ENCODE data around the gene IRF9.

Gene IRF9

DNA sequence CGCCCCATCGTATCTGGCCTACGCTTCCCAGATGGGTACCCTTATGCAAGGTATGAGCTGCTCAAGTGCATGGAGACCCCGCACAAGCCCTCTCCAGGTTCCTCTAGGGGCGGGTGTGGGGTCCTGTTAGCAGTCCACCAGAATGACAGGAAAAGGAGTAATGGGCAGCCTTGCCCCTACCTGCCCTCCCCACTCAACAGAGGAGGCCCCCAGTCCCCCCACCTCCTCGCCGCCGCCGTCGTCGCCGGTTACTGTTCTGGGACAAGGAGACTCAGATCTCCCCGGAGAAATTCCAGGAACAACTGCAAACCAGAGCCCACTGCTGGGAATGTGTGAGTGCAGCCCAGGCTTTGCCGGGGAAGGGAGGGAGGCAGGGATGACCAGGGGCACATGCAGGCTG is 16.8 kb downstream of the IRF9 start:
- no peak overlapping the region for H3K4me2 ChIP-seq (ENCODE audit: low read length)
- TF ChIP-seq, protein P1, sequence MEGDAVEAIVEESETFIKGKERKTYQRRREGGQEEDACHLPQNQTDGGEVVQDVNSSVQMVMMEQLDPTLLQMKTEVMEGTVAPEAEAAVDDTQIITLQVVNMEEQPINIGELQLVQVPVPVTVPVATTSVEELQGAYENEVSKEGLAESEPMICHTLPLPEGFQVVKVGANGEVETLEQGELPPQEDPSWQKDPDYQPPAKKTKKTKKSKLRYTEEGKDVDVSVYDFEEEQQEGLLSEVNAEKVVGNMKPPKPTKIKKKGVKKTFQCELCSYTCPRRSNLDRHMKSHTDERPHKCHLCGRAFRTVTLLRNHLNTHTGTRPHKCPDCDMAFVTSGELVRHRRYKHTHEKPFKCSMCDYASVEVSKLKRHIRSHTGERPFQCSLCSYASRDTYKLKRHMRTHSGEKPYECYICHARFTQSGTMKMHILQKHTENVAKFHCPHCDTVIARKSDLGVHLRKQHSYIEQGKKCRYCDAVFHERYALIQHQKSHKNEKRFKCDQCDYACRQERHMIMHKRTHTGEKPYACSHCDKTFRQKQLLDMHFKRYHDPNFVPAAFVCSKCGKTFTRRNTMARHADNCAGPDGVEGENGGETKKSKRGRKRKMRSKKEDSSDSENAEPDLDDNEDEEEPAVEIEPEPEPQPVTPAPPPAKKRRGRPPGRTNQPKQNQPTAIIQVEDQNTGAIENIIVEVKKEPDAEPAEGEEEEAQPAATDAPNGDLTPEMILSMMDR (IDR thresholded peaks at IDR 0.05), result no peak
- no peak overlapping the region for H3K4me3 ChIP-seq (ENCODE audit: low read depth, low read length)
- no peaks in the 10 kb centered on the region for H3K27me3 ChIP-seq (ENCODE audit: control insufficient read depth, insufficient read depth, low read length)
- H3K9me3 ChIP-seq (ENCODE audit: control insufficient read depth, low read length), result no peaks in the 10 kb centered on the region
- no peaks in the 10 kb centered on the region for H3K4me1 ChIP-seq
- H3K79me2 ChIP-seq, result no peaks in the 10 kb centered on the region
- H3K36me3 ChIP-seq (ENCODE audit: control insufficient read depth, insufficient read depth, low read length), result no peaks in the 10 kb centered on the region
- H3K9ac ChIP-seq, result no peak overlapping the region
- no peak overlapping the region for H2AFZ ChIP-seq
- H3K27ac ChIP-seq, result no peak overlapping the region

DNA sequence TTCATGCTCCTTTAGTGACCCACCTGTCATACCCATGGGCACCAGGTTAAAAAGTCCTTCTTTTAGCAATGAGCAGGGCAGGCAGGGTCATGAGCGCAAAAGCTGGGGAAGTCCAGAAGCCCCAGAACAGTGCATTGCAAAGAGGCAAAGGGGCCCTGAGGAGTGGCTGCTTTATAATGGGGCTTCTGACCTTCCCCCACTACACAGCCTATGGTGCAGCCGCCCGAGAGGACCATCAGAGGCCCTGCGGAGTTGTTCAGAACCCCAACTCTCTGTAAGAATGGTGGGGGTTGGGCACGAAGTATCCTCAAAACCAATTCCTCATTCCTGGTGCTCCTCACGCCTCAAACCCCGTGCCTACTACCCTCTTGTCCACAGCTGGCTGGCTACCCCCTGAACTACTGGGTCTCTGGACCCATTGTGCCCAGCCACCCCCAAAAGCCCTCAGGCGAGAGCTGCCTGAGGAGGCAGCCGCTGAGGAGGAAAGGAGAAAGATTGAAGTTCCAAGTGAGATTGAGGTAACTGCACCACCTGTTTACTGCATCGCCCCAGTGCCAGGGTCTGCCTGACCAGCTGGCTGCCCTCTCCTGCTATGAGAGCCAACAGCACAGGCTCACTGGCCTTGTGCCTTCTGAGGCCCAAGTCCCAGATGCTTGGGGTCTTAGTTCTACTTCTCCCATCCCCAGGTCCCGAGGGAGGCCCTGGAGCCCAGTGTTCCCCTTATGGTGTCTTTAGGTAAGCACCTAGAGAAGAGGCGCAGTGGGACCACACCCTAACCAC is 17.5 kb downstream of the IRF9 start:
- H3K9me3 ChIP-seq (ENCODE audit: control insufficient read depth, low read length), result no peaks in the 10 kb centered on the region
- no peak overlapping the region for H2AFZ ChIP-seq

DNA sequence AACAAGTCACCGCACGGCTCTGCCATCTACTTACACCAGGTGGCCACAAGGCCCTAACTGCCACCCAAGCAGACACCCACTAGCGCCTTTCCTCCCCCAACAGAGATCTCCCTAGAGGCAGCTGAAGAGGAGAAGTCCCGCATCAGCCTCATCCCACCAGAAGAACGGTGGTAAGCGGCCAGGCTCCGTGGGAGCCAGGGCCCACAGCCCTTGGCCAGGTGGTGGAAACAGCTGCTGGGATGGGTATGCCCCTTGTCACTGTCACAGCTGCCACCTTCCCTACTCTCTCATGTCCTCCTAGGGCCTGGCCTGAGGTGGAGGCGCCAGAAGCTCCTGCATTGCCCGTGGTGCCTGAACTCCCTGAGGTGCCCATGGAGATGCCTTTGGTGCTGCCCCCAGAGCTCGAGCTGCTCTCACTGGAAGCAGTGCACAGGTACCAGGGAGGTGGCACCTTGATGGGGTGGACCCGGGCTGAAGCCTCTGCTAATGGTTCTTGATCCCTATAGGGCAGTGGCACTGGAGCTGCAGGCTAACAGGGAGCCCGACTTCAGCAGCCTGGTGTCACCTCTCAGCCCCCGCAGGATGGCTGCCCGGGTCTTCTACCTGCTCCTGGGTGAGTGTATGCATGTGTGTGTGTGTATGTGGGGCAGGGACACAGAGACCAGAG is 18.4 kb downstream of the IRF9 start:
- H3K27me3 ChIP-seq (ENCODE audit: control insufficient read depth, insufficient read depth, low read length), result no peaks in the 10 kb centered on the region
- no peak overlapping the region for H3K4me2 ChIP-seq (ENCODE audit: low read length)
- TF ChIP-seq, protein P1 (IDR thresholded peaks at IDR 0.05), result no peak
- H3K79me2 ChIP-seq, result no peaks in the 10 kb centered on the region
- no peak overlapping the region for H3K27ac ChIP-seq
- H3K4me1 ChIP-seq, result no peaks in the 10 kb centered on the region
- H3K9me3 ChIP-seq (ENCODE audit: control insufficient read depth, low read length), result no peaks in the 10 kb centered on the region
- H2AFZ ChIP-seq, result no peak overlapping the region
- no peaks in the 10 kb centered on the region for H3K36me3 ChIP-seq (ENCODE audit: control insufficient read depth, insufficient read depth, low read length)
- no peak overlapping the region for H3K4me3 ChIP-seq (ENCODE audit: low read depth, low read length)
- no peak overlapping the region for H3K9ac ChIP-seq

More for the DNA sequence above, 17.5 kb downstream of the IRF9 start:
- H3K4me1 ChIP-seq, result no peaks in the 10 kb centered on the region
- no peaks in the 10 kb centered on the region for H3K79me2 ChIP-seq
- no peak overlapping the region for H3K4me2 ChIP-seq (ENCODE audit: low read length)
- no peak overlapping the region for H3K9ac ChIP-seq
- no peaks in the 10 kb centered on the region for H3K27me3 ChIP-seq (ENCODE audit: control insufficient read depth, insufficient read depth, low read length)
- H3K4me3 ChIP-seq (ENCODE audit: low read depth, low read length), result no peak overlapping the region
- no peak overlapping the region for H3K27ac ChIP-seq
- no peaks in the 10 kb centered on the region for H3K36me3 ChIP-seq (ENCODE audit: control insufficient read depth, insufficient read depth, low read length)
- TF ChIP-seq, protein P1 (IDR thresholded peaks at IDR 0.05), result no peak

DNA sequence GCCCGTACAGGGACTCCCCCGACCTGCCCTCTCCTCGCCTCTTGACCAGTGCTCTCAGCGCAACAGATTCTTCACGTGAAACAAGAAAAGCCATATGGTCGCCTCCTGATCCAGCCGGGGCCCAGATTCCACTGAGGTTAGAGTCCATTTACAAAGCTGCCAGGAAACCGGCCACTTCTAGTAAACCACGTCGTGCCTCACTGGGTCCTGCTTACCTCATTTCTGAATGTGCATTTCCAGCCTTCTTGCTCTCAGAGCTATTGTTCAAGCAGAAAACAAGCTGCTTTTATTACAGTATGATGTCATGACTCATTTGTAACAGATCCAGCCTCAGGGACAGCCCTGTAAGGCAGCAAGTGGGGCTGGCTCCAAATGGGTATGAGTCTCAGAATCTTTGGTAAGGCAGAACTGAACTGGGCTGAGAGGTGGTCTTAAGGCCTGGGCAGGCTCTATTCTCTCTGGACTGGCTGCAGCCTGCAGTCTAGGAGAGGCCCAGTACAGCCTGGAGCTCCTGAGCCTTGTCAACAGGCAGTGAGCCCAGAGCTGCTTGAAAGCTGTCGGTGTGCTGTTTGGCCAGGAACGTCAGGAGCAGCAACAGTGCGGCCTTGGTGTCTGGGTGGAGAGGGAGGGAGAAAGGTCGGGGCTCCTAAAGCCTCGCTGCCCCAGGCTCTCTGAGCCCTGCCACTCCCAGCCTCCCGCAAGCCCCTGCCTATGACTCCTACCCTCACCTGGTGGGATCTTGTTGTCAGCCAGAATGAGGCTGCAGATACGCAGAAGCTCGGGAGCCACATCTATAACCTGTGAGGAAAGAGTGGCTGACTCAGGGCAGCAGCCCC is 19.1 kb downstream of the IRF9 start:
- H2AFZ ChIP-seq, result no peak overlapping the region
- H3K36me3 ChIP-seq (ENCODE audit: control insufficient read depth, insufficient read depth, low read length), result no peaks in the 10 kb centered on the region

More for the DNA sequence above, 19.1 kb downstream of the IRF9 start:
- no peaks in the 10 kb centered on the region for H3K4me1 ChIP-seq
- no peak overlapping the region for H3K9ac ChIP-seq
- no peak overlapping the region for H3K4me2 ChIP-seq (ENCODE audit: low read length)
- TF ChIP-seq, protein P1 (IDR thresholded peaks at IDR 0.05), result no peak
- no peaks in the 10 kb centered on the region for H3K79me2 ChIP-seq
- no peaks in the 10 kb centered on the region for H3K9me3 ChIP-seq (ENCODE audit: control insufficient read depth, low read length)
- H3K27me3 ChIP-seq (ENCODE audit: control insufficient read depth, insufficient read depth, low read length), result no peaks in the 10 kb centered on the region
- no peak overlapping the region for H3K27ac ChIP-seq
- H3K4me3 ChIP-seq (ENCODE audit: low read depth, low read length), result no peak overlapping the region
